SK-MEL-5 (cell line): ENCODE results near the gene ZDHHC14. TPM values are rescaled to one million over a fixed set of nuclear protein-coding genes. Genes with fewer than 3 reads are reported as not detected.
"Not testable (repeated sequence)": the region's sequence is repeated elsewhere in the genome, so short reads cannot be mapped to it uniquely, and the experiment has no call there.

Experiments
- DNase-seq: peaks from one replicate; pipeline ENCODE4 v3.0.0-alpha.2; 2016; ENCODE audit warnings: low read depth, low spot score
- in situ Hi-C: cut with HindIII; loops from 2 replicates; pipeline ENCODE4 v1.10.0; 2016; ENCODE audit warnings: low sequenced_read_pairs, high pct_unique_total_duplicates, low pct_unique_long_range_greater_than_20kb
- total RNA-seq: library from RNA; depleted of rRNA; stranded (reverse); fragments of >200 nt; shearing (Covaris generic); gene quantifications from 2 replicates; pipeline ENCODE4 v1.2.3, GENCODE V29; 2014

ZDHHC14 gene
- total RNA-seq, 1 experiment from 2014 or later, result 2.9 TPM

DNA sequence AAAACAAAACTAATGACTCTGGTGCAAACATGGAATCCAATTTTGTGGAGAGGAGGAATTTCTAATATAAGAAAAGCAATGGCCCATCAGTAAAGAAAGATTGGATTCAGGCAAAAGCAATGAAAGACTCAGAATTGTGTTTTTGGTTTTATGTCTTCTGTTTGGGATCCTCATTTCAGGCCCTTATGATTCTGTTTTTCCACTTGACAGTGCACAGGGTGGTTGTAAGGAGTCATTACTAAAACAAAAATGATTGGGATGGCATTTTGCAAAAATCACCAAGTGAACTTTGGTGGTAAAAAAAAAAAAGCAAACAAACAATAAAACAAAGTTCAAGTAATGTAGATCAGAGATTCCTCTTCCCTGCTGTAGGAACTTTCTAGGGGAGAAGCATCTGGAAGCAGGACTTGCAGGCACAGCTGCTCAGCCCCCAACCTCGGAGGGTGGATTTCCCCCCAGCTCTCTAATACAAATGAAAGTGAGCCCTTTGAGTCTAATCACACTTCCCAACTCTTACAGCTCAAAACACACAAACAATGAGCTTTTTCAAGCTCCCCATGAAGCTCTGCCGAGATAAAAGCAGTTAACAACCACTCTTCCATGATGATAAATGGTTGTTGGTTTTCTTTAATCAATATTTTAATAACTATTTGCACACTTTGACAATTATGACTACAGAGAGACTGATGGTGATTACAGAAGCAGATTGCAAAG, 177.7 kb downstream of the ZDHHC14 start:
- in situ Hi-C loops, result no loop called here

DNA sequence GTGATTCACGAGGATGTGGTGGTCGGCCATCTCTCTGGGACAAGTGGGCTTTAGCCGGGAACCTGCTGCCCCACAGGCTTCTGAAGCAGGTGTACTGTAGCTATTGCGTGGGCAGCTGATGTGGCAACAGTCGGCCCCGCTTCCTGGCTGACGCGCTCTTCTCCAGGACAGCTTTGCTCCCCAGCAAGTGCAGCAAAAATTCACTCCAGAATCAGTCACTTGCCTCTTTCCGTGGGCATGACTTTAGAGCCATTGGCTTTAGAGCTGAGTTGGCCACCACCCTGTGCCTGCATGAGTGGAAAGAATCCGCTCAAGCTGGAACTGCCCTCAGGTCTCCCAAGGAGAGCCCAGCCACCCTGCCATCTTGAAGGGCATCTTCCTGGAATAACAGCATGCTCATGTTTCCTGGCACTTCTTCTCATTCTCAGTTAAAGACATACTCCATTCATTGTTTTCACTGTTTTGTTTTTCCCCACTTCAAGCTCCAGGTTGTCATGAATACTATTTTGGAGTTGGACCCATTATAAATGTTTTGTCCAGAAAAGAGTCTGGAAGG, 178.3 kb downstream of the ZDHHC14 start:
- no peak for DNase-seq
- in situ Hi-C loops, result no loop called here

More for the DNA sequence above, 177.7 kb downstream of the ZDHHC14 start:
- no peak for DNase-seq

DNA sequence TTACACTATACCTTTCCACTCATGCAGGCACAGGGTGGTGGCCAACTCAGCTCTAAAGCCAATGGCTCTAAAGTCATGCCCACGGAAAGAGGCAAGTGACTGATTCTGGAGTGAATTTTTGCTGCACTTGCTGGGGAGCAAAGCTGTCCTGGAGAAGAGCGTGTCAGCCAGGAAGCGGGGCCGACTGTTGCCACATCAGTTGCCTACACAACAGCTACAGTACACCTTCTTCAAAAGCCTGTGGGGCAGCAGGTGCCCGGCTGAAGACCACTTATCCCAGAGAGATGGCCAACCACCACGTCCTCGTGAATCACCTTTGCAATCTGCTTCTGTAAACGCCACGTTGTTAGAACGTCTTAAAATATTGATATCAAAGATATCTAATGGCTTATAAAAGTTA, 179.1 kb downstream of the ZDHHC14 start:
- in situ Hi-C loops, DNase-seq: not testable (repeated sequence)

DNA sequence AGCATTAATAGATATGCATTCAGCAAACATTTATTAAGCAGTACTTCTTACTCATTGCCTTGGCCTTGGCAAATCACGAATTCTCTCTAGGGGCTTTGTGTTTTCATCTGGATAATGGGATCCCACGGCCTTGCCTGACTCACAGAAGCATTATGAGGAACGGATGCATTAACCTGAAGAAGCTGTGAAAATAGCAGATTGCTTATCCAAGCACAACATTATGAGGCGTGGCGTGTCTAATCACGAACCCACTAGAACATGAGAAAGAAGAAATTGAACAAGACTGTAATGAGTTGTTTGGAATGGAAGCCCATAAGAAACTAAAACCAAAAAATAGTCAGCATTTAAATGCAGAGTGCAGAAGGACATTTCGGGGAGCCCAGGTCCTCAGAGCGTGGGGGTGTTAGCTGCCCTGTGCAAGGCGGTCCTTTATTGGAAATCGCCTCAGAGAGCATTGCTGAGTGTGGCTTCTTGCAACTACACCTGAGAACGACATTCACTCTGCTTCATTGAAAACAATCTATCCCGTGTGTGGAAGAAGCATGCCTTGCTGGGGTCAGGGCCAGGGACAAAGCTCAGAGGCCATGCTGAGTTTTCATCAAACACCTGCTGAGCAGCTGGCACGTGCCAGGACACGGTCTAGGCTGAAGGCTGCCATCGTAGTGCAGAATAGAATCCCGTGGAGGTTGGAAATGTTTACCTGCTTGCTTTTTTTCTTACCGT, 179.9 kb downstream of the ZDHHC14 start:
- in situ Hi-C loops, result no loop called here
- no peak for DNase-seq

DNA sequence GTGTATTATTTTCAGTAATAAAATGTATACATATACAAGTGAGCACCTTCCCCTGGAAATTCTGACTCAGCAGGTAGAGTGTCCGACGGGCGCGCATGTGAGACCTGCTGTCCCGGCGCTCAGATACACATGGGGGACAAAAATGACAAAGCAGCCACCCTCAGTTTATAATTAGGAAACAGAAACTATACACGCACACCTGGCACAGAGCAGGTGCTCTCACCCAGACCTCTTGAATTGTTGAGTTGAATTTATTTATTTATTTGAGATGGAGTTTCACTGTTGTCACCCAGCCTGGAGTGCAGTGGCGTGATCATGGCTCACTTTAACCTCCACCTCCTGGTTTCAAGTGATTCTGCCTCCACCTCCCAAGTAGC, 180.4 kb downstream of the ZDHHC14 start:
- in situ Hi-C loops, result no loop called here
- DNase-seq, result no peak

DNA sequence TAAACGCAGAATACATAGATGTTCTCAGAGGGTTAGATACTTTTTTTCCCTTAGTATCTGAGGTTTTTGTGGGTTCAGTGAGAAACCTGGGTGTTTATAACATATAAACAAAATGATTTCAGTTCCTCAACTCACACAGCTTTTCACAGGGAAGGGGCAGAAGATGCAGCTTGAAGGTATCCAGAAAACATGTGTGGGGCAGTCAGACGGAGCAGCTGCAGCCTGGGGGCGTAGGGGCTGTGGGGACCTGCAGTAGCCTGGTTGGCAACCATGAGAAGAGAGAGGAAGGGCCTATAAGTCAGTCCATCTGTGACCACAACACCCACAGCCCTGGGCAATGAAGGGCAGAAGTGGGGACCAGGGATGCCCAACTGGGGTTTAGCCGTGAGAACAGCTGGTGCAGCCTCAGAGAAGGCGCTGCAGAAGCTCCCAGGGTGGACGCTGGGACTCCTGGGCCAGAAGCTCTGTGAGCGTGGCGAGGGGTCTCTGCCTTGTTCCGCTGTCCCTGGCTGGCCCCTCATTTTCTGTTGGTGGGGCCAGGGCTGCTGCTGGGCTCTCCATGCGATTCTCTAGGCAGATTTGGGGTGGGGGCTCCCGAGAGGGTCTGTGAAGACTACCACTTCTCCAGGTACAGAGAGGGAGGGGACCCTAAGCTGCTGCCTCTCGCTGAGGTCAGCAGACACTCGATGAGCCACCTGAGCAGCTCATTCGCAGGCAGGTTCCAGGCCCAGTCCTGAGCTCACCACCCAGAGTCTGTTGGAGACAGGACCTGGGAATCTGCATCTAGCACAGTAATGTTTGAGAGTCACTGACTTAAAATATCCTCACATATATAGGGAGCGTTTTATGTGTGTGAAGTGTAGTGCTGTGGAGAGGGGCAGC, 181.2 kb downstream of the ZDHHC14 start:
- in situ Hi-C loops, result no loop called here
- no peak for DNase-seq

DNA sequence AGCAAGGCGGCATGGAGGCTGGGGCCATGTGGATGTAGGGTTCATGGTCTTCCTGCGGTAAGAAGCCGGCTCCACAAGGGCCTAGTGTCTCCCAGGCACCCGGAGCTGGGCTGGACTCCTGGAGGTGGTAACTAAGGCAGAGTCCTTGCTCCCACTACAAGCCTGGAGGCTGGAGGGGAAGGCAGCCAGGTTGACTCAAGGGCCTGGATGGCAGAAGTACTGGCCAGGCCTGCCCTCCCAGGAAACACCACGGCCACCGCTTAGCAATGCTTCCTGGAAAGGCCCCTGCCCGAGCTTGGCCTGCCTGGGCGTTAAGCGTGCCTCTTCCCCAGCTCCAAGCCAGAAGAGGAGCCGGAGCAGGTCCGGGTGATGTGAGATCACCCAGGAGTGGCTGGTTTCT, 182.0 kb downstream of the ZDHHC14 start:
- DNase-seq, result no peak

DNA sequence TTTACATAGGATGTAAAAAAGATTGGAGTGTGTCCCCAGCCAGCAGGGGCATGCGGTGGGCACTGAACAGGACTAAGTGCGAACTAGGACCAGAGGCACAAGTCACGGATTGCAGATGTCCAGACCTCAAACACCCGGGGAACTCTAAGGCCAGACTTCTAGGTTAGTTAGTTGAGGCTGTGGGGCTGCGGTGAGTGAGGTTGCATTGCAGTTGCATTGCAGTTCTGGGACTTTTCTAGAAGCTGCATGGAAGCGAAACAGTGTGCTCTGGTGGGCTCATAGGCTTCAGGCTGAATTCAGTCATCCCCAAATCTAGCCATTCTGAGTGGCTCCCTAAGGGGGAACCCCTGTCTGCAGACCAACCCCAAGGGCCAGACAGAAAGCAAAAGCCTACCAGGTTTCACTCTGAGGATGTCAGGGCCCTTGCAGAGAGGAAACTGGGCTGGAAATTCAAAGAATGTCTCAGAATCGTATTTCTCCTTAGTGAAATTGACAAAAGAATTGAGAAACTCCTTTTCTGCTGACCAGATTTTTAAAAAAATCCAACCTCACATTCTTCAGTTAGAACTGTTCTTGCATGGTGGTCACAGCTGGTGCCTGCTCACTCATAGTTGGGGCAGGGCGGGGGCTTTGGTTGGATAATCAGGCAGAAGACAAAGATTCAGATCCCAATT, 182.8 kb downstream of the ZDHHC14 start:
- in situ Hi-C loops, result no loop called here
- DNase-seq, result no peak

More for the DNA sequence above, 182.0 kb downstream of the ZDHHC14 start:
- in situ Hi-C loops, result no loop called here

DNA sequence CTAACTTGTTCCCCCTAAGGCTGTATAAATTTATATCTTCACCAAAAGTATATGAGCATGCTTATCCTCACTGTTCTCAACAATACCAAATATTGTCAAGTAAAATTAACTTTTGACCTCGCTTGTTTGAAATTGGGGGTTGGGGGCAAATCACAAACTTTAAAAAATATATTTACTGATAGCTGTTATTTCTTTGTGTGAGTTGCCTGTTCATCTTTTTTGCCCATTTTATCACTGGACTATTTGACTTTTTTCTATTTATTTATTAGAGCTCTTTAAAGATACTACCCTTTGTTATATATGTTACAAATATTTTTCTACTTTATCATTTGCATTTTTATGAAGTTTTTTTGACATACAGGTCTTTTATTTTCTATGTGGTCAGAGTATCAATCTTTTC, 187.7 kb downstream of the ZDHHC14 start:
- no peak for DNase-seq
- in situ Hi-C loops, result no loop called here

DNA sequence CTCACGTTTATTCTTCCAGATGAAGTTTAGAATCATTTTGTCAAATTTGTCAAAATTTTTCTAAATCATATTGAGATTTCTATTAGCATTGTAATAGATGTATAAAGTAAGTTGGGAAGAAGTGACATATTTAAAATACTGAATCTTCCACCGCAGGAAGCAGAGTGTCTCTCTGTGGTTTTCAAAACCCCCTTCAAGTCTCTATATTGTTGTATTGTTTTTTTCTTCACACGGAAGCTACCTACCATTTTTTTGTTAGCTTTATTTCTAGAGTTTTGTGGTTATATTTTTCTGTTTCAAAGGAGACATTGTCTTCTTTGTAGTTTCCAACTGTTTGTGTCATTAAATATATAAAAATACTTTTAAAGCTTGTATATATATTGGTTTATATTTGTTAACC, 188.6 kb downstream of the ZDHHC14 start:
- no peak for DNase-seq

DNA sequence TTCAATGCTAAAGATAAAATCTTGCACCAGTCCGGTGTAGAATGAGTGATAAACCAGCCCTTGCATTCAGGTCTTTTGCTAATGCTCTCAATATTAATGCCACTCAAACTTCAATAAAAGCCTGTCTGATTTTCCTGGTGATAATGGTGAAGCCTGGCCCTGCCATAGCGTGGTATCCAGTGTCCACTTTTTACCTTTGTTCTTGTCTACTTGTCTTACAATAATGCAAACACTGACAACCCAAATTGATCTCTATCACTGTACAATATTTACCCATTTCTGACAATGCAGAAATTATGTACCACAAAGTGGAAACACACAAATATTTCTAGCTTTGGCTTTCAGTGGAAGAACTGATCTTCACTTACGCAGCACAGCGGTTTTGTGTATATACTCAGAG, 189.1 kb downstream of the ZDHHC14 start:
- no peak for DNase-seq
- in situ Hi-C loops, result no loop called here

More for the DNA sequence above, 188.6 kb downstream of the ZDHHC14 start:
- in situ Hi-C loops, result no loop called here

DNA sequence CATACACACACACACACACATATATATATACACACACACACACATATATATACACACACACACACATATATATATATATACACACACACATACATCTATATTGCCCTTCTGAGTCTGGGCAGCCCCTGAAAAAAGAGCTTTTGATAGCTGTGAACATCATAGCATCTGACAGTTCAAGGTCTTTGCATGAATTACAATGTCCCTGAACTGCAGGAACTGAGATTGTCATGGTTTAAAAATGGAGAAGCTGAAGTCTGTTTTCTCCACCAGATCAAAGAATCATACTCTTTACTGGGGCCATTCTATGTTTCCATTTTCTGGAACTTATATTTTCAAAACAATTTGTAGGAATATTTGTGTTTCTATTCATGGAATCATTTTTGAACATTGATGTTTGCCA, 189.8 kb downstream of the ZDHHC14 start:
- in situ Hi-C loops, result no loop called here

DNA sequence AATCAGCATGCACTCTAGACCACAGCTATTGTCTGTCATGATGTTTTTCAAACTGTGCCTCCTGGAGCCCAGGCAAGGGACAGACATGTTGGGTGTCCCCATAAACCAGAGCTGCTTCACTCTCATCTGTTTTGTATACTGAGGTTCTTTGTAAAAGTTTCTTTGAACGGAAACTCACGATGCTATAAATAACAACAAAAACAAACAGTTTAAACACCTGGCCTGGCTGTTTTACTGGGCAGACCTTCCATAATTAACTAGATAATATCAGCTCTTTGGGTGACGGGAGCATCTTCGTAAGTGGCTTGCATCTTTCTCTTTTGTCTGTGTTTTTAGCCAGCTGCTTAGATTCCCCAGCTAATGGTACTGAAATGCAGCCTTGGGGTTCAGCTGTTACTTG, 190.3 kb downstream of the ZDHHC14 start:
- in situ Hi-C loops, result no loop called here
- DNase-seq, result no peak

More for the DNA sequence above, 189.8 kb downstream of the ZDHHC14 start:
- no peak for DNase-seq

DNA sequence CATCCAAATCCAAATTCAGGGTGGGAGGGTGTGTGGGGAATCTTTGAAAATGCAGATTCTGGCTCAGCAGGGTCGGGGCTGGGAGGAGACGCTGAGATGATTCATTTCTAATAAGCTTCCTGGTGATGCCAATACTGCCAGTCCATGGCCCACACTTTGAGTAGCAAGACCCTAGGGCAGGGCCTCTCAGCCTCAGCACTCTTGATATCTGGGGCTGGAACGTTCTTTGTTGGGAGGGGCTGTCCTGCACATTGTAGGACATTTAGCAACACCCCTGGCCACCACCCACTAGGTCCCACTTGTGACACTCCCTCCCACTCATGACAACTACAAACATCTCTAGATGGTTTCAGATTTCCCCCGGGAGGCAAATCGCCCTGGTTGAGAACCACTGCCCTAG, 191.0 kb downstream of the ZDHHC14 start:
- DNase-seq, result no peak
- in situ Hi-C loops, result no loop called here

DNA sequence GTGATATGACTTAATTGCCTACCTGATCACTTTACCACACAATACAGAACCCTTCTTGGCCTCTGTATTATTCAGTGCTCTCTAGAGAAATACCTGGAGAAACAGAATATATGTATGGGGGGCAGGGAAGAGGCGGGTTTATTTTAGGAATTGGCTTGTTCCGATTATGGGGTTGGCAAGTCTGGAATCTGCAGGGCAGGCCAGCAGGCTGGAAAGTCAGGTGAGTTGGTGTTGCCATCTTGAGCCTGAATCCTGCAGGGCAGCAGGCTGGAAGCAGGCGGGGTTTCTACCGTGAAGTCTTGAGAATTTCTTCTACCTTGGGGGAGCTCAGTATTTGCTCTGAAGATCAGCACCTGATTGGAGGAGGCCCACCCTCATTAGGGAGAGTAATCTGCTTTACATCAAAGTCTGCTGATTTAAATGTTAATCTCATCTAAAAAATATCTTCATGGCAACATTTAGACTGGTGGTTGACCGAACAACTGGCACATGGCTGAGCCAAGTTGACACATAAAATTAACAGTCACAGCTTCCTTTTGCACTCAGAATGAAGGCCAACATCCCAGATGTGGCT, 193.9 kb downstream of the ZDHHC14 start:
- DNase-seq, result no peak

DNA sequence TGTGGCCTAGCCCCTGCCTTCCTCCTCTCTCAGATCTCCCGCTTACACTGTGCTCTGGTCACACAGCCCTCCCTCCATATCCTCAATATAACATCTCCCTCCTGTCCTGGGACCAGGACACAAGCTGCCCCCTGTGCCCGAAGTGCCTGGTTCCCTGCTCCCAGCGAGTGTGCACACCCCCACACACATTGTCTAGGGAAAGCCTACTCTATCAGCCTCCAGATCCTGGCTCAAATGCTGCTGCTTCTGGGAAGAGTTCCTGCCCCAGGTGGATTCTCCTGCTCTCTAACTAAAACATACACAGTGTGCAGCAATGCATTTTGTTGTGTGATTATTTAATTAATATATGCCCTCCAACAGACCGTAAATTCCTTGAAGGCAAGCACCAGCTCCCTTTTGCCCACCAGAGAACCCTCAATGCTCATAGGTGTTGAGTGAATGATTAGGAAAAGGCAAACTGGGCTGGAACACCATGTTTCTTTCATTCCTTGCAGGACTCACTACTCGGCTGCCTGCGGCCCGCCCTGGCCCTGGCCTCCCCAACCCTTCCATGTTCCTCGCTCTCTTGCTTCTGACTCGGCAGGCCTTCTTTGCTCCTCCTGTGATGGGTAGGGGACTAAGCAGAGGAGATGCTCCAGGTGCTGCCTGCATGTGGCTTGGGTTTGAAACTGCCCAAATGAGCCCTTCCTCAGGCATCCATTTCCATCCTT, 194.6 kb downstream of the ZDHHC14 start:
- no peak for DNase-seq
- in situ Hi-C loops, result no loop called here

More for the DNA sequence above, 193.9 kb downstream of the ZDHHC14 start:
- in situ Hi-C loops, result no loop called here

DNA sequence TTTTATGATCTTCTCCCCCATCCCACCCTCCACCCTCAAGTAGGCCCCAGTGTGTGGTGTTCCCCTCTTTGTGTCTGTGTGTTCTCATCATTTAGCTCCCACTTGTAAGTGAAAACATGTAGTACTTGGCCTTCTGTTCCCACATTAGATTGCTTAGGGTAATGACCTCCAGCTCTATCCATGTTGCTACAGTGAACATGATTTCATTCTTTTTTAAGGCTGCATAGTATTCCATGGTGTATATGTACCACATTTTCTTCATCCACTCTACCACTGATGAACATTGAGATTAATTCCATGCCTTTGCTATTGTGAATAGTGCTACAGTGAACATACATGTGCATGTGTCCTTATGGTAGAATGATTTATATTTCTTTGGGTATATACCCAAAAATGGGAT, 196.0 kb downstream of the ZDHHC14 start:
- DNase-seq, in situ Hi-C loops: not testable (repeated sequence)
